Midbrain (tissue), 1 donor: ENCODE results near the gene PCDHGC5.

Source experiments
- DNase-seq: peaks from one replicate; lab custom pipeline; 2025; lab: John Stamatoyannopoulos, UW

The PCDHGC5 gene

DNA sequence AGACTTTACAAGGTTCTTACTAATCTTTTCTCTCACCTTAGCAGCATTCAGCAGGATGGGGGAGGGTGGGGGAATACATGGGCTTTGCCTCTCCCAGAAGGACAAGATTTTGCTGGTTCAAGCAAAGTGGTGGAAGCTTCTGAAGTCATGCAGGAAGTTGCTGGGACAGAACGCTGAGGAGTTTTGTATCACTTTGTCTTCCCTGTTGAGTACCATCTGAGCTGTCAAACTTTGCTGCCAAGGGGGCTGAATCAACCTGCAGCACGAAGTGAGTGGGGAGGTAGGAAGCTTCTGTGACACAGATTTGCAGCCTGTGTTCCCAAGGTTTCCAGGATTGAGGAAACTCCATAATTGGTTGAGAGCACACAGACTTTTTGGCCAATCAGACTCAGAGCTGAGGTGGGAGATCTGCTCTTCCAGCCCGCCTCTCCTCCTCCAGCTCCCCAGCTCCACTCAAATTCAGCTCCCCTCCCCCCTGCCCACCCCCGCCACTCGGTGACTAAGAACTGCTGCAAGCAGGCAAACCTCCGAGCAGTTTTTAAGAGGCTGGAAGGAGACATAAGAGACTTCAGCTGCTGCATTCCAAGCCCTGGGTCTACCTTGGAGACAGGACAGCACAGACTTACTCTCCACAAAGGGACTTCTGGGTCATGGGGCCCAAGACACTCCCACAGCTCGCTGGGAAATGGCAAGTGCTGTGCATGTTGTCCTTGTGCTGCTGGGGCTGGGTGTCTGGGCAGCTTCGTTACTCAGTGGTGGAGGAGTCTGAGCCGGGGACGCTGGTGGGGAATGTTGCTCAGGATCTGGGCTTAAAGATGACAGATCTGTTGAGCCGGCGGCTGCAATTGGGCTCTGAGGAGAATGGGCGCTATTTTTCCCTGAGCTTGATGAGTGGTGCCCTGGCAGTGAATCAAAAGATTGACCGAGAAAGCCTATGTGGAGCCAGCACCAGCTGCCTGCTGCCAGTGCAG is at the start of gene PCDHGC5:
TSS of gene PCDHGC5 (plus strand) at position 491 of the 971 bp plus-strand sequence. CDS start at position 651, 160 bp downstream.
- DNase-seq: peak; percentile 79

DNA sequence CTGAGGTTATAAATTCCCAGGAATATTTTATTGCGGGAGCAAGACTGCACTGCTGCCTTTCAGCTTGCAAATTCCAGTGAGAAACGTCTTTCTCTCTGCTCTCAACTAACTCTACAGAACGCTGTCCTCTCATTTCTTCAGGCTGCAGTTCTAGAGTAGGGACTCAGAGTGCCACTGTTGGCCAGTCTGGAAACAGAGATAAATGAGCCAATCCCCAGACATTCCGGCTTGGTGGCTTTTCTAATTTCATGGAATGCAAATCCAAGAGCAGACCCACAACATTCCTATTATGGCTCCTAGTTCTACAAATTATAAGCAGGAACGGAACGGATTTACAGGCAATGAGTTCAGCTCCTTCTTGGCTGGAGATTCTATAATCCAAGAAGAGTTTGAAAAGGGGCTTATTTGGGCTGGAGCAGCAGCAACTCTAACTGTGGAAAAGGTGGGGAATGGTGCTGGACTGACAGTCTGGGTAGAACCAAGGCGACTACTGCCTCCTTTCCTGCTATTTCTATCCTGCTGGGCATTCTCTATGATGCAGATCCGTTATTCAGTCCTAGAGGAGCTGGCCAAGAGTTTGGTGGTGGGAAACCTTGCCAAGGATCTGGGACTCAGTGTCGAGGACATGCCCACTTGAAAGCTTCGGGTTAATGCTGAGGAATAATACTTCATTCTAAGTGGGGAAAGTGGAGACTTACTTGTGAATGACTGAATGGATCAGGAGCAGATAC is 49.3 kb upstream of the PCDHGC5 start:
- no peak for DNase-seq

DNA sequence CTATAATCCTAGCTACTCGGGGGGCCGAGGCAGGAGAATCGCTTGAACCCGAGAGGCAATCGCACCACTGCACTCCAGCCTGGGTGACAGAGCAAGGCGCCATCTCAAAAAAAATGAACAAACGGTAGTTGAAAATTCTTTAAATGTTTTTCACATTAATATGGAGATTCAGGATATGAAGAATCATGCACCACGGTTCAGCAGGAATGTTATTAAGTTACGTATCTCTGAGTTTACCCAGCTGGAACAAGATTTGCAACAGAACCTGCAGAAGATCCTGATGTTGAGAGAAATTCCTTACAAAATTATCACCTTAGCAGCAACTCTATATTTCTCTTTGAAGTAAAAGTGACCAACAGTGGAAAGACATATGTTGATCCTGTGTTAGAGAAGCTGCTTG is 48.5 kb upstream of the PCDHGC5 start:
- no peak for DNase-seq

DNA sequence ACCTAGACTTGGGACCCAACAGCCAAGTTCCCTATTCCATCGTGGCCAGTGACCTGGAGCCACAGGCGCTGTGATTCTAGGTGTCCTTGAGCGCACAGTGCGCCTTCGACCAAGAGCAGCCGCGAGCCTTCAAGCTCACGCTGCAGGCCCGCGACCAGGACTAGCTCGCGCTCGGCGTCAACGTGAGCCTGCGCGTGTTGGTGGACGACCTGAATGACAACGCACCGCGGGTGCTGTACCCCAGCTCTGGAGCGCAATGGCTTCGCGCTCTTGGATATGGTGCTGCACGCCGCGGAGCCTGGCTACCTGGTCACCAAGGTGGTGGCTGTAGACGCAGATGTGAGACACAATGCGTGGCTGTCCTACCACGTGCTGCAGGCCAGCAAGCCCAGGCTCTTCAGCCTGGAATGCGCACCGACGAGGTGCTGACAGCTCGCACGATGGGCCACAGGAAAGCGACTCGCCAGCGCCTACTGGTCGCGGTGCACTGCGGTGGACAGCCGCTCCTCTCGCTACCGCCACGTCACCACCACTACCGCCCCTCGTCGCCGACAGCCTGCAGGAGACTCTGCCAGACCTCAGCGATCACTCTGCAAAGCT is 47.2 kb upstream of the PCDHGC5 start:
- DNase-seq: no peak

DNA sequence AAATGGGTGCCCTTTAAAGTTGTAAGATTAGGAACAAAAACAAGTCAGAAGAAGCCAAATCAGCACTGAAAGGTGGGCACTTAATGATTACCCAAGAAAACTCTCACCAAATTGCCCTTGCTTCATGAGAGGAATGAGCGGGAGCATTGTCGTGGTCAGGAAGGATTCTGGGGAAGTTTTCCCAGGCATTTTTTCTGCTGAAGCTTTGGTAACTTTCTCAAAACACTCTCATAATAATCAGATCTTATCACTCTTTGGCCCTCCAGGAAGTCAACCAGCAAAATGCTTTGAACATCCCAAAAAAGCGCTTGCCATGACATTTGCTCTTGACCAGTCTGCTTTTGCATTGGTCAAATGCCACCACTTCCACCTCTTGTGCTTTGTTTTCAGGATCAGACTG is 23.5 kb upstream of the PCDHGC5 start:
- DNase-seq: no peak

DNA sequence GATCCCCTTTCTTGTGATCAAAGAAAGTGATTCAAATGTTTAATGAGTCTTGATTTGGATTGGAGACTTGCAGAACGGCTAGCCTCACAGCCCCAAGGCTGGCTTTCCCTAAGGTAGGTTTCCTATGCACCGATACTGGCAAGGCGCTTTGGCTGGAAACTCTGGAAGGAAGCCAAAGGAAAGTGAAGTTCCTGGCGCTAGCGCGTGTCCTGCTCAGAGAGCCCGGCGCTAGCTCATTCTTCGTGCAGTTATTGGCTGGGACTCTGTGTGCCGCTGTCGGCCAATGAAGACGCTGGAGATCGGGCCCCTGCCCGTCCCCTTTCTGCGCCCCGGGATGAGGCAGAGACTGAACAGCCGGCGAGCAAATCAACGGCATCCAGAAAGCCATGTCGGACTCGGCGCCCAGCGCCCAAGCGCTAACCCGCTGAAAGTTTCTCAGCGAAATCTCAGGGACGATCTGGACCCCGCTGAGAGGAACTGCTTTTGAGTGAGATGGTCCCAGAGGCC is 13.2 kb upstream of the PCDHGC5 start, which contains the start of gene PCDHGC3:
TSS of gene PCDHGC3 (plus strand) at position 342 of the 507 bp plus-strand sequence. CDS start at position 493, 151 bp downstream.
- peak; percentile 90 for DNase-seq

DNA sequence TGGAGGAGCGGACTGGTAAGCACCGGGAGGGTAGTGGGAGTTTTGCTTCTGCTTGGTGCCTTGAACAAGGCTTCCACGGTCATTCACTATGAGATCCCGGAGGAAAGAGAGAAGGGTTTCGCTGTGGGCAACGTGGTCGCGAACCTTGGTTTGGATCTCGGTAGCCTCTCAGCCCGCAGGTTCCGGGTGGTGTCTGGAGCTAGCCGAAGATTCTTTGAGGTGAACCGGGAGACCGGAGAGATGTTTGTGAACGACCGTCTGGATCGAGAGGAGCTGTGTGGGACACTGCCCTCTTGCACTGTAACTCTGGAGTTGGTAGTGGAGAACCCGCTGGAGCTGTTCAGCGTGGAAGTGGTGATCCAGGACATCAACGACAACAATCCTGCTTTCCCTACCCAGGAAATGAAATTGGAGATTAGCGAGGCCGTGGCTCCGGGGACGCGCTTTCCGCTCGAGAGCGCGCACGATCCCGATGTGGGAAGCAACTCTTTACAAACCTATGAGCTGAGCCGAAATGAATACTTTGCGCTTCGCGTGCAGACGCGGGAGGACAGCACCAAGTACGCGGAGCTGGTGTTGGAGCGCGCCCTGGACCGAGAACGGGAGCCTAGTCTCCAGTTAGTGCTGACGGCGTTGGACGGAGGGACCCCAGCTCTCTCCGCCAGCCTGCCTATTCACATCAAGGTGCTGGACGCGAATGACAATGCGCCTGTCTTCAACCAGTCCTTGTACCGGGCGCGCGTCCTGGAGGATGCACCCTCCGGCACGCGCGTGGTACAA is 12.6 kb upstream of the PCDHGC5 start:
- DNase-seq: no peak

DNA sequence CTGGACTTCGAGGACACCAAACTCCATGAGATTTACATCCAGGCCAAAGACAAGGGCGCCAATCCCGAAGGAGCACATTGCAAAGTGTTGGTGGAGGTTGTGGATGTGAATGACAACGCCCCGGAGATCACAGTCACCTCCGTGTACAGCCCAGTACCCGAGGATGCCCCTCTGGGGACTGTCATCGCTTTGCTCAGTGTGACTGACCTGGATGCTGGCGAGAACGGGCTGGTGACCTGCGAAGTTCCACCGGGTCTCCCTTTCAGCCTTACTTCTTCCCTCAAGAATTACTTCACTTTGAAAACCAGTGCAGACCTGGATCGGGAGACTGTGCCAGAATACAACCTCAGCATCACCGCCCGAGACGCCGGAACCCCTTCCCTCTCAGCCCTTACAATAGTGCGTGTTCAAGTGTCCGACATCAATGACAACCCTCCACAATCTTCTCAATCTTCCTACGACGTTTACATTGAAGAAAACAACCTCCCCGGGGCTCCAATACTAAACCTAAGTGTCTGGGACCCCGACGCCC is 11.8 kb upstream of the PCDHGC5 start:
- DNase-seq: no peak

DNA sequence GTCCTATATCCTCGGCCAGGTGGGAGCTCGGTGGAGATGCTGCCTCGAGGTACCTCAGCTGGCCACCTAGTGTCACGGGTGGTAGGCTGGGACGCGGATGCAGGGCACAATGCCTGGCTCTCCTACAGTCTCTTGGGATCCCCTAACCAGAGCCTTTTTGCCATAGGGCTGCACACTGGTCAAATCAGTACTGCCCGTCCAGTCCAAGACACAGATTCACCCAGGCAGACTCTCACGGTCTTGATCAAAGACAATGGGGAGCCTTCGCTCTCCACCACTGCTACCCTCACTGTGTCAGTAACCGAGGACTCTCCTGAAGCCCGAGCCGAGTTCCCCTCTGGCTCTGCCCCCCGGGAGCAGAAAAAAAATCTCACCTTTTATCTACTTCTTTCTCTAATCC is 11.1 kb upstream of the PCDHGC5 start:
- no peak for DNase-seq

DNA sequence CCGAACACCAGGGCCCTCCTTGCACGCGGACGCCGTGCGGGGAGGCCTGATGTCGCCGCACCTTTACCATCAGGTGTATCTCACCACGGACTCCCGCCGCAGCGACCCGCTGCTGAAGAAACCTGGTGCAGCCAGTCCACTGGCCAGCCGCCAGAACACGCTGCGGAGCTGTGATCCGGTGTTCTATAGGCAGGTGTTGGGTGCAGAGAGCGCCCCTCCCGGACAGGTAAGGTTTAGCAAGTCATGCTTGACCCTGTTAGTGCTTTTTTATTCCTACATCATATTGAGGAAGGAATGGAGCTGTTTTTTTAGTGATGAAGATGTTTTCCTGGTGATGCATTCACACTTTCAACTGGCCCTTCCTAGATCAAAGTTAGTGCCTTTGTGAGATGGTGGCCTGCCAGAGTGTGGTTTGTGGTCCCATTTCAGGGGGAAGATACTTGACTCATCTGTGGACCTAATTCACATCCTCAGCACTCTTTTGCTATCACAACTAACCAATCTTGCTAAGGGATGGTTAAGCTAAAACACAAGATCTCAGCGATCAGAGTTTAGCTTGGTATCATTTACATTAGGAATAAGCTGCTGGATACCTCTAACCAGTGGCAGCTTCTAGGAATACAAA is 10.4 kb upstream of the PCDHGC5 start:
- DNase-seq: no peak

DNA sequence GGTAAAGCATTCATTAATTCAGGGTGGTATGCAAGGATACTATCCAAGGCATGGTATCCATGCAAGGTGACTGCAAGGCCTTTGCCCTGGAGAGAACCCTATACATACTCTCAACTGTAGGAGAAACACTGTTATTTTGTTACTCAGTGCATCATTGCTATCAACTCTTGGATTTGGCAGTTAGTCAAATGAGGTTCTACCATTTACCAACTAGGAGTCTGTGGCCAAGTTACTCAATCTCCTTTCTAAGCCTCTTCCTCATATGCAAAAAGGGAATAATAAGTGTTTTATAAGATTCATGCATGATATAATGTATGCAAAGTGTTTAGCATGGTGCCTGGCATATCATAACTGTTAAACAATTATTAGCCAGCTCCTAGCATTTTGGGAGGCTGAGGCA is 9.1 kb upstream of the PCDHGC5 start:
- DNase-seq: no peak

DNA sequence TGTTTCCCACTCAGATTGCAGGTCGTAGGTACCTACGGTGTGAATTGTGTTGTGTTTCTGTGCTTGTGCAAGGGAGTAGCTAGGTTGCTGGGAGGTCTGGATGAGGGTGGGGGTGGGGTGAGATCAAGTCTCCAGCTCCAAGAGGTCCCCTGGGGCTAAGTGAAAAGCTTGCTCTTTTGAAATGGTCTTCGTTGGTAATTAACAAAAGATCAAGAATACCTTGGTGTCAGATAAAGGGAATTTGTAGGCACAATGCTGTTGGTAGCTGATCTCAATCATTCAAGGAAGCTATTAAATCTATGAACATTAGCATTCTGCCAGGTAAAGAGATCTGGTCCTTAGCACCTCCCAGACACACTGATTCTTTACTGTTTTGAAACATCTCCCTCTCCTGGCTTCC is 5.0 kb upstream of the PCDHGC5 start:
- no peak for DNase-seq

DNA sequence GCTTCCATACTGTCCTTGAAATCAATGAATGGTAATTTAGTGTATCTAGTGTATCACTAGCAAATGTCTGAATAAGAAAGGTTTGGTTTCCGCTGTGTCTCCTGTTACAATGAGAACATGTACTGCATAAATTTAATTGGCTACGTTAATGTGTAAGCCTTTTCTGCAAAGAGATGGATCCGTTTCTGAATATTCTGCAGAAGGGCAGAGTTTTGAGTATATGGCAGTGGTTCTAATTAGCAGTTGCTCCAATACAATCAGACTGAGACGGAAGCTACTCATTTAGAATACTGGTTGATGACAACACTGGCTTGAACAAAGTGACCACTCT is 4.6 kb upstream of the PCDHGC5 start:
- no peak for DNase-seq

DNA sequence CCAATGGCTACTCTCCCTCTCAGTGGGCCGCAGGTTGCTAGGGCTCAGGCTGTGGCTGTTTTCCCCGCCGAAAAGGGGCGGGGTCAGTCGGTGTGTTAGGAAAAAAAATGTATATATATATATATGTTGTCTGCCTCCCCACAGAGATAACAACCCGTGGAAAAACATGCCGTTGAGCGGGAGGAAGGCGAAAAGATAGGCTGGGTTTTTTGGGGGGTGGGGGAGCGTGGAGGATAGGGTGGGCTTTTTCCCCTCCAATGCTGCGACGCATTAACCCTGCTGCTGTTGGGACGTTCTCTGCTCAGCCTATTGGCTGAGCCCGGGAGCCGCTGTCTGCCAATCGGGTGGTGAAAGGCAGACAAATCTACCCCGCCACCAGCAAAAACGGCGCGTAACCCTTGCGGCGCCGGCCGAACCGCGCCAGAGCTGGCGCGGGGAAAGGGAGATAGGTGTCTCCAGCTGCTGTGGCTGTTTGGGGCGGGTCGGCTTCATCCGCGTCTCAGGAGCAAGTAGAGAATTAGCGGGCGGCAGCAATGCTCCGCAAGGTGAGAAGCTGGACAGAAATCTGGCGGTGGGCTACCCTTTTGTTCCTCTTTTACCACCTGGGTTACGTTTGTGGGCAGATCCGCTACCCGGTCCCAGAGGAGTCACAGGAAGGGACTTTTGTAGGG is 4.1 kb upstream of the PCDHGC5 start, which contains the start of gene PCDHGC4:
TSS of gene PCDHGC4 (plus strand) at position 390 of the 671 bp plus-strand sequence. CDS start at position 534, 144 bp downstream.
- DNase-seq: peak; percentile 37

DNA sequence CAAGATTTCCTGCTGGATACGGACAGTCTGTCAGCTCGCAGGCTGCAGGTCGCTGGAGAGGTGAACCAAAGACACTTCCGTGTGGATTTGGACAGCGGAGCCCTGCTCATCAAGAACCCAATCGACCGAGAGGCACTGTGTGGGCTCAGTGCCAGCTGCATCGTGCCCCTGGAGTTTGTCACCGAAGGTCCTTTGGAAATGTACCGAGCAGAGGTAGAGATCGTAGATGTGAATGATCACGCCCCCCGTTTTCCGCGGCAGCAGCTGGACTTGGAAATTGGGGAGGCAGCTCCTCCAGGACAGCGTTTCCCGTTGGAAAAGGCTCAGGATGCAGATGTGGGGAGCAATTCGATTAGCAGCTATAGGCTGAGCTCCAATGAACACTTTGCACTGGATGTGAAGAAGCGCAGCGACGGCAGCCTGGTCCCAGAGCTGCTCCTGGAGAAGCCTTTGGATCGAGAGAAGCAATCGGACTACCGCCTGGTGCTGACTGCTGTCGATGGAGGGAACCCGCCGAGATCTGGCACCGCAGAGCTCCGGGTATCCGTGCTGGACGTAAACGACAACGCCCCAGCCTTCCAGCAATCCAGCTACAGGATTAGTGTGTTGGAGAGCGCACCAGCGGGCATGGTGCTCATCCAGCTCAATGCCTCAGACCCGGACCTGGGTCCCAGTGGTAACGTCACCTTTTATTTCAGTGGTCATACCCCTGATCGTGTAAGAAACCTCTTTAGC is 3.4 kb upstream of the PCDHGC5 start:
- DNase-seq: no peak

DNA sequence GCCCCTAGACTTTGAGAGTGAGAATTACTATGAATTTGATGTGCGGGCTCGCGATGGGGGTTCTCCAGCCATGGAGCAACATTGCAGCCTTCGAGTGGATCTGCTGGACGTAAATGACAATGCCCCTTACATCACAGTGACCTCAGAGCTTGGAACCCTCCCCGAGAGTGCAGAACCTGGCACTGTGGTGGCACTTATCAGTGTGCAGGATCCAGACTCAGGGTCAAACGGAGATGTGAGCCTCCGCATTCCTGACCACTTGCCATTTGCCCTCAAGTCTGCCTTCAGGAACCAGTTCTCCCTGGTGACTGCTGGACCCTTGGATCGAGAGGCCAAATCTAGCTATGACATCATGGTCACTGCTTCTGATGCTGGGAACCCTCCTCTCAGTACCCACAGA is 2.8 kb upstream of the PCDHGC5 start:
- DNase-seq: no peak

DNA sequence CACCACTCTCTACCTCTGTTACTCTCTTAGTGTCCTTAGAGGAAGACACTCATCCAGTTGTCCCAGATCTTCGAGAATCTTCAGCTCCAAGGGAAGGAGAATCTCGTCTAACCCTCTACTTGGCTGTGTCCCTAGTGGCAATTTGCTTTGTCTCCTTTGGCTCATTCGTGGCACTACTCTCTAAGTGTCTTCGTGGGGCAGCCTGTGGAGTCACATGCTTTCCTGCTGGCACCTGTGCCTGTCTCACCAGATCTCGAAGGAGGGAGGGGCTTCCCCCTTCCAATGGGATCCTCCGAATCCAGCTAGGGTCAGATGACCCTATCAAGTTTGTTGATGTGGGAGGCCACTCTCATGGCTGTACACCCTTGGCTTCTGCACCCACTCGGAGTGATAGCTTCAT is 1.8 kb upstream of the PCDHGC5 start:
- DNase-seq: no peak

DNA sequence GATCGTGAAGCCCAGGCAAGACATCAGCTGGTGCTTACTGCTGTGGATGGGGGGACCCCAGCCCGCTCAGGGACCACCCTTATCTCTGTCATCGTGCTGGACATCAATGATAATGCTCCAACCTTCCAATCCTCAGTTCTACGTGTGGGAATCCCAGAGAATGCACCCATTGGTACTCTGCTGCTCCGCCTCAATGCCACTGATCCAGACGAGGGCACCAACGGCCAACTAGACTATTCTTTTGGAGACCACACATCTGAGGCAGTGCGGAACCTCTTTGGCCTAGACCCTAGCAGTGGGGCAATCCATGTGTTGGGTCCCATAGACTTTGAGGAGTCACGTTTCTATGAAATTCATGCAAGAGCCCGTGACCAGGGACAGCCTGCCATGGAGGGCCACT is 960 bp downstream of the PCDHGC5 start:
- no peak for DNase-seq

DNA sequence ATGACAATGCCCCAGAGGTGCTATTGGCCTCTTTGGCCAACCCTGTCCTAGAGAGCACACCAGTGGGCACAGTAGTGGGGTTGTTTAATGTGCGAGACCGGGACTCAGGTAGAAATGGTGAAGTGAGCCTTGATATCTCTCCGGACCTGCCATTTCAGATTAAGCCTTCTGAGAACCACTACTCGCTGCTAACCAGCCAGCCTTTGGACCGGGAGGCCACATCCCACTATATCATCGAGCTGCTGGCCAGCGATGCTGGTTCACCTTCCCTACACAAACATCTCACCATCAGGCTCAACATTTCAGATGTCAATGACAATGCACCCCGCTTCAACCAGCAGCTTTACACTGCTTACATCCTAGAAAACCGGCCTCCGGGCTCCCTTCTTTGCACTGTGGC is 1.4 kb downstream of the PCDHGC5 start:
- DNase-seq: no peak

DNA sequence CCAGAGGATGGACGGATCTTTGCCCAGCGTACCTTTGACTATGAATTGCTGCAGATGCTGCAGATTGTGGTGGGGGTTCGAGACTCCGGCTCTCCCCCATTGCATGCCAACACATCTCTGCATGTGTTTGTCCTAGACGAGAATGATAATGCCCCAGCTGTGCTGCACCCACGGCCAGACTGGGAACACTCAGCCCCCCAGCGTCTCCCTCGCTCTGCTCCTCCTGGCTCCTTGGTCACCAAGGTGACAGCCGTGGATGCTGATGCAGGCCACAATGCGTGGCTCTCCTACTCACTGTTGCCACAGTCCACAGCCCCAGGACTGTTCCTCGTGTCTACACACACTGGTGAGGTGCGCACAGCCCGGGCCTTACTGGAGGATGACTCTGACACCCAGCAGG is 1.9 kb downstream of the PCDHGC5 start:
- DNase-seq: no peak
